Fibroblast of lung (primary cell): ENCODE measurements around the gene WIPF1. TPM values are rescaled to one million over a fixed set of nuclear protein-coding genes. Genes with fewer than 3 reads are reported as not detected.

Experiments used
- DNase-seq, 2 donors: peaks; one replicate each; pipeline versions ENCODE4 v3.0.0 to v3.0.0-alpha.2; 2010; ENCODE audit warnings: low read depth in 2 of 2
- H2AFZ ChIP-seq: 2 replicates; pipeline ENCODE4 v1.5.1; 2012; ENCODE audit warnings: low read length, control low read depth, inconsistent platforms
- H3K27ac ChIP-seq: 2 replicates; pipeline ENCODE4 v1.5.1; 2011; ENCODE audit warnings: low read length, control low read depth; ENCODE audit not compliant: insufficient read depth
- H3K27me3 ChIP-seq: 2 replicates; pipeline ENCODE4 v1.5.1; 2011; ENCODE audit warnings: mild to moderate bottlenecking, low read length; ENCODE audit not compliant: control insufficient read depth, insufficient read depth
- H3K36me3 ChIP-seq: 2 replicates; pipeline ENCODE4 v1.5.1; 2011; ENCODE audit warnings: low read length; ENCODE audit not compliant: control insufficient read depth, insufficient read depth
- H3K4me1 ChIP-seq: 2 replicates; pipeline ENCODE4 v1.5.1; 2011; ENCODE audit warnings: low read length; ENCODE audit not compliant: control insufficient read depth, insufficient read depth; ENCODE audit errors: extremely low read depth
- H3K4me2 ChIP-seq: 2 replicates; pipeline ENCODE4 v1.5.1; 2011; ENCODE audit warnings: low read length, control low read depth; ENCODE audit not compliant: insufficient read depth; ENCODE audit errors: extremely low read depth
- H3K4me3 ChIP-seq, 4 experiments: fragments of 200-600 bp in 1 of 4; sonication (generic) in 1 of 4; replicated peaks in 1 of 4; 2 replicates each; pipeline ENCODE4 v1.5.1; 2011 to 2016; ENCODE audit warnings: low read length in 4 of 4, low read depth in 3 of 4, mild to moderate bottlenecking in 3 of 4, control low read depth in 2 of 4, inconsistent platforms in 1 of 4, mixed read lengths in 1 of 4; ENCODE audit not compliant: insufficient read depth in 1 of 4; ENCODE audit errors: control extremely low read depth in 1 of 4
- H3K79me2 ChIP-seq: 2 replicates; pipeline ENCODE4 v1.5.1; 2012; ENCODE audit warnings: mild to moderate bottlenecking, low read length, inconsistent platforms; ENCODE audit not compliant: control insufficient read depth, insufficient read depth
- H3K9ac ChIP-seq: 2 replicates; pipeline ENCODE4 v1.5.1; 2011; ENCODE audit warnings: mild to moderate bottlenecking, low read length, control low read depth; ENCODE audit not compliant: insufficient read depth
- H3K9me3 ChIP-seq: 2 replicates; pipeline ENCODE4 v1.5.1; 2012; ENCODE audit warnings: low read depth, low read length; ENCODE audit not compliant: control insufficient read depth, insufficient read depth
- H4K20me1 ChIP-seq: 2 replicates; pipeline ENCODE4 v1.5.1; 2011; ENCODE audit warnings: low read length; ENCODE audit not compliant: control insufficient read depth, insufficient read depth; ENCODE audit errors: extremely low read depth
- CTCF ChIP-seq, 2 donors: IDR thresholded peaks in 1 of 2; conservative IDR thresholded peaks in 1 of 2; 1 replicate in 1 of 2; 2 replicates in 1 of 2; pipeline ENCODE4 v1.5.1; 2011 to 2012; ENCODE audit warnings: low read length in 2 of 2, control low read depth in 1 of 2, inconsistent platforms in 1 of 2, low read depth in 1 of 2, mild to moderate bottlenecking in 1 of 2
- EZH2 ChIP-seq: IDR thresholded peaks from 2 replicates; pipeline ENCODE4 v1.5.1; 2012; ENCODE audit warnings: low read length, control low read depth, mild to moderate bottlenecking; ENCODE audit errors: missing control alignments
- polyA plus RNA-seq, 2 donors: library from polyadenylated mRNA; depleted of rRNA in 1 of 2; stranded (reverse) in 1 of 2; unstranded in 1 of 2; fragments of >200 nt; gene quantifications; 2 replicates each; pipeline ENCODE4 v1.2.1, GENCODE V29; 2011 to 2012; ENCODE audit warnings: missing spikeins in 1 of 2
- total RNA-seq: library from RNA; depleted of rRNA; stranded (reverse); fragments of >200 nt; gene quantifications from 2 replicates; pipeline ENCODE4 v1.2.1, GENCODE V29; 2014

Gene WIPF1
- total and polyA plus RNA-seq, 2 donors (not counting 1 experiment from before 2014, with no cell fraction given) = 10.7 to 23.6 TPM

- H3K9ac ChIP-seq = no peak overlapping the region
- no peak overlapping the region for H3K4me3 ChIP-seq
- H3K79me2 ChIP-seq = no peaks in the 10 kb centered on the region
- DNase-seq = peak; percentile 14 to 26
- H4K20me1 ChIP-seq = no peaks in the 10 kb centered on the region
- H3K4me2 ChIP-seq = no peak overlapping the region
- no peaks in the 10 kb centered on the region for H3K9me3 ChIP-seq
- H3K27me3 ChIP-seq = no peaks in the 10 kb centered on the region
- H3K36me3 ChIP-seq = no peaks in the 10 kb centered on the region
- no peak overlapping the region for H3K27ac ChIP-seq
- no peak overlapping the region for H2AFZ ChIP-seq
- TF ChIP-seq CTCF (conservative IDR thresholded peaks at IDR 0.05 in 1 of 2, IDR thresholded peaks at IDR 0.05 in 1 of 2; ENCODE audit: low read depth in 1 of 2, low read length in 2 of 2) = no peak
- TF ChIP-seq EZH2 = no peak
- no peaks in the 10 kb centered on the region for H3K4me1 ChIP-seq
These were observed 86.9 kb downstream of the WIPF1 start for GRCh38 chr2:174510583-174511189.

Other genes starting within 250 kb of the WIPF1 start
- 33.4 and 39.1 TPM in 2 replicates for gene SCRN3, start 202.1 kb downstream of the WIPF1 start, total RNA-seq
- 24.5 and 29.2 TPM in 2 replicates for gene SCRN3, start 202.1 kb downstream of the WIPF1 start, polyA plus RNA-seq
- 4.4 and 6.4 TPM in 2 replicates for gene GPR155, start 110.8 kb downstream of the WIPF1 start, total RNA-seq
- gene GPR155, start 110.8 kb downstream of the WIPF1 start, polyA plus RNA-seq = 2.3 and 5.1 TPM in 2 replicates
- gene CHRNA1, start 166.7 kb upstream of the WIPF1 start, total RNA-seq = 0.33 TPM in 1 of 2 replicates, not detected in the other
- gene CHRNA1, start 166.7 kb upstream of the WIPF1 start, polyA plus RNA-seq = 0.73 and 1.1 TPM in 2 replicates